Central memory CD8-positive, alpha-beta T cell (primary cell): ENCODE measurements around the gene USH2A.

Source experiments
- ATAC-seq: fragments of 150-1000 bp; cut with Tn5 transposase; replicated peaks from 2 replicates; pipeline ENCODE4 v1.10.0; 2022; ENCODE audit warnings: mild to moderate bottlenecking, moderate FRiP score, moderate number of reproducible peaks; ENCODE audit not compliant: poor library complexity, severe bottlenecking; ENCODE audit errors: extremely low read depth
- DNase-seq, 2 donors: peaks; one replicate each; pipeline ENCODE4 v3.0.0; 2021; ENCODE audit warnings: low spot score in 2 of 2
- H3K27ac Mint-ChIP-seq: one replicate; pipeline ENCODE4 v1.8.0; 2022; ENCODE audit warnings: low read depth, mild to moderate bottlenecking, moderate library complexity, mixed read lengths
- H3K27me3 Mint-ChIP-seq: one replicate; pipeline ENCODE4 v1.8.0; 2022; ENCODE audit warnings: mixed read lengths
- H3K36me3 Mint-ChIP-seq: one replicate; pipeline ENCODE4 v1.8.0; 2022; ENCODE audit warnings: mild to moderate bottlenecking, moderate library complexity, mixed read lengths; ENCODE audit not compliant: insufficient read depth
- H3K4me1 Mint-ChIP-seq: one replicate; pipeline ENCODE4 v1.8.0; 2022; ENCODE audit warnings: mixed read lengths
- H3K4me3 Mint-ChIP-seq: one replicate; pipeline ENCODE4 v1.8.0; 2022; ENCODE audit warnings: mild to moderate bottlenecking, moderate library complexity, mixed read lengths
- H3K9me3 Mint-ChIP-seq: one replicate; pipeline ENCODE4 v1.8.0; 2022; ENCODE audit warnings: mixed read lengths

Gene USH2A

DNA sequence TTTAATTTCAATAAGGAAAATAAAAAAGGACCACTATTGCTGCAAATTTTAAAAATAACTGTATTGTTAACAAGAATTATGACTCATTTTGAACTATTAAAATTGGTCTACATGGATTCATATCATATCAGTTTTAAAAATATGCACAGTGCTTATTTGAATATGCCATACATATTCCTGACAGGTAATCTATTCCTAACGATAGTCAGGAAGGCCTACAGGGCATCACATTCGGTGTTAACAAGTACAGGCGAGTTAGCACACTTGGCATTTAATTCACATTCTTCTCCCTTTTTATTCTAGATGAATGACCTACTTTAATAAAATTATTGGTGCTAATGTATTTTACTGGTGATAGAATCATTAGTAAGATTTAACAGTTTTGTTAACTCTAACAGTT, 174.6 kb downstream of the USH2A start:
- no peaks in the 10 kb centered on the region for H3K36me3 Mint-ChIP-seq
- no peaks in the 10 kb centered on the region for H3K4me1 Mint-ChIP-seq
- H3K27me3 Mint-ChIP-seq: no peaks in the 10 kb centered on the region
- no peak overlapping the region for H3K4me3 Mint-ChIP-seq
- no peak for DNase-seq
- no peak for ATAC-seq
- H3K27ac Mint-ChIP-seq: no peak overlapping the region
- H3K9me3 Mint-ChIP-seq: peaks cover 22% of the 10 kb centered on the region

DNA sequence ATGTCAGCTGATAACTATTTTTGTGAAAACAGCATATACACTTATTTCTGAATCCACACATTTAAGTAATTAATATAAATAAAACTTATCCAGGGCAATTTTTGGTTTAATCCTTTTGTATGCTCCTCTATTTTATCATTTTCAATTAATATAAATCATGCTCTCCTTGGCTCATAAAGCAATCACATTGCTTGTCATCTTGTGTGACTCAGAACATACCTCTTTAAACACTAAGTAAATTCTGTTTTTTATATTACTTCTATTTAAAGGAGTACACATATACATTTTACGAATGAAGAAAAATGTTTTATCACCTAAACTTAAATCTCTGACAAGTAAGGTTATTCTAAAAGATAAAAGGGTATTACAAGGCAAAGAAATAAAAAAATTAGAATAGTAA, 175.3 kb downstream of the USH2A start:
- DNase-seq (no peak), ATAC-seq (no peak)
- Mint-ChIP-seq H3K4me3 (no peak overlapping the region), H3K9me3 (peaks cover 20% of the 10 kb centered on the region), H3K36me3 (no peaks in the 10 kb centered on the region), H3K27ac (no peak overlapping the region), H3K27me3 (no peaks in the 10 kb centered on the region), H3K4me1 (no peaks in the 10 kb centered on the region)

DNA sequence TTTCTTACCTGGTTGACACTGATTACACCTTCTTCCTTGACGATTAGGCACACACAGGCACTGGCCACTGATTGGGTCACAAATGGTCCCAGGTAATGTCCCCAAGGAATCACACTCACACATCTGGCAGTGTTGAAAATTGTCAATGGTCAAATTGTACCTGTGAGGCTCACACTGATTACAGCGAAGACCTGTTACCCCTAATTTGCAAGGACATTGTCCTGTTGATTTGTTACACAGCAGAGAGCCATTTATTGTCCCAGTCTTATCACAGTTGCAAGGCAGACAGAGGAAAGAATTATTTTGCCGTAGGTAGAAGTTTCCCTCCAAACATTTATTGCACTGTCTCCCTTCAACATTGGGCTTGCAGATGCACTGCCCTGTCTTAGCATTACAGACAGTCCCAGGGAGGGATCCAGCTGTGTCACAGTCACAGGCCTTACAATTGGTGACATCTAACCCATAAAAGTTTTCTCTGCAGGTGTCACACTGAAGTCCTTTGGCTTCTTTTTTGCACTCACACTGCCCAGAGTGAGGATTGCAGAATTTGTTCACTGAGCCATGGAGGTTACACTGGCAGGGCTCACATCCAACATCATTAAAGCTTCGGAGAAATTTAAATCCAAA, 176.6 kb downstream of the USH2A start:
- no peak for ATAC-seq
- peaks cover 20% of the 10 kb centered on the region for H3K9me3 Mint-ChIP-seq

DNA sequence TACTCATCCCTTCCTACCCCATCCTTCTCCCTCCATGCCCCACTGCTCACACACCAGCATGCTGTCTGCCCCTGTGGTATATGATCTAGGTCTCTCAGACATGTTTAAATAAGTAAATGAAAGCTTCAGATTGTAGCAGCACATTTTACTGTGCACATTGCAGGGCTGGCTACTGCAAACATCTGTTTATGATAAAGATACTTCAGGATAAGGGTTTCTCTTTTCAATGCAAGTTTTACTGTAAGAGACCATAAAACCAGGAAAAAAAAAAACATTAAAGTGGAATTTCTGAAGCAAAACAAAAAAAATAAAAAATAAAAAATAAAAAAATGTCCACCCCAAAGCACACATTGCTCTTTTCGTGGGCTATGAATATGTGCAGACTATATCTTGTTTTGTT, 184.4 kb downstream of the USH2A start:
- Mint-ChIP-seq H3K27me3 (no peaks in the 10 kb centered on the region), H3K9me3 (peaks cover 8% of the 10 kb centered on the region), H3K4me3 (no peak overlapping the region), H3K27ac (no peak overlapping the region), H3K4me1 (no peaks in the 10 kb centered on the region), H3K36me3 (no peaks in the 10 kb centered on the region)
- no peak for DNase-seq
- ATAC-seq: no peak

More for the DNA sequence above, 176.6 kb downstream of the USH2A start:
- Mint-ChIP-seq H3K4me1 (no peaks in the 10 kb centered on the region), H3K36me3 (no peaks in the 10 kb centered on the region), H3K27ac (no peak overlapping the region), H3K4me3 (no peak overlapping the region), H3K27me3 (no peaks in the 10 kb centered on the region)
- DNase-seq: no peak

DNA sequence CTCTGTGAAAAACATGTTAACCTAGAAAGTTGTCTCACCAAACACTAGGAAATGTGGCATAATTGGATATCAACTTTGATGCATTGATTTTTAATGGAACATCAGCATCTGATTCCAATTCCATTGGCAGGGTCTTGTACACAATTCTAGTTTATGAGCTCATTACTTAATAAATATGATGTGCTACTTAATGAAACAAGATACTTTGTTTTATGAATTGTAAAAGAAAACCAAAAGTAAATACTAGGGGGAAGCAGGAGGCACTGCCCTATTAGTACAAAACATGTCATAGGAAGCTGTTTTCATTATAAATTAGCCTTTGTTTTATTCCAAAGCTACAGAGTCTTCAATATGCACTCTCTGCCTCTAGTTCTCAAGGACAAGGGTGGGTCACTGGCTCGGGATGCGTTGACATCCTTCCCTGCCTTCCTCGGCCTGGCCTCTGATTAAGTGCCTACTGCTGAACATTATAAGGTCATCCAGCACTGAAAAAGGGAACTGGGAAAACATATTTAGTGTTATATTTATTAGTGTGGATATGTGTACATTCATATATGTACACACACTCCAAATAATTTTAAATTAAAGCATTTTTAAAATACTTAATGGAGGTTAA, 185.2 kb downstream of the USH2A start:
- Mint-ChIP-seq H3K27ac (no peak overlapping the region), H3K4me1 (no peaks in the 10 kb centered on the region), H3K27me3 (no peaks in the 10 kb centered on the region), H3K4me3 (no peak overlapping the region), H3K36me3 (no peaks in the 10 kb centered on the region), H3K9me3 (peaks cover 14% of the 10 kb centered on the region)
- DNase-seq: no peak
- ATAC-seq: no peak

DNA sequence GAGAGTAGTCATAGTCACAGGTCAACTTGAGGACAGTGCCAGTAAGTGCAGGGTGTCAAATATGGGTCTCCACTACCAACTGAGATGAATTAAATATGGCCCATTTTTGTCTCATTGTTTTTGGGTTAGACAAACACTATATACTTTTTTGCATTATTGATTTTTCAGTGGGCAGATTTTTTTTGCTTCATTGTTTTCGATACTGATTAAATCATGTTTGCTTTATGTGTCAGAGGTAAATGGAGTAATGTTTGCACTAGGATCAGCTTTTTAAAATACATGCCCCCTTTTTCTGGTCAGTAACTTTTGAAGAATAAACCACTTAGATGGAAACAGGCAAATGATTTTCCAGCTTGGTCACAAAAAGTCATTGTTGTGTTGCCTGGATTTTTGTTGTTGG, 199.0 kb downstream of the USH2A start:
- no peak overlapping the region for H3K4me3 Mint-ChIP-seq

DNA sequence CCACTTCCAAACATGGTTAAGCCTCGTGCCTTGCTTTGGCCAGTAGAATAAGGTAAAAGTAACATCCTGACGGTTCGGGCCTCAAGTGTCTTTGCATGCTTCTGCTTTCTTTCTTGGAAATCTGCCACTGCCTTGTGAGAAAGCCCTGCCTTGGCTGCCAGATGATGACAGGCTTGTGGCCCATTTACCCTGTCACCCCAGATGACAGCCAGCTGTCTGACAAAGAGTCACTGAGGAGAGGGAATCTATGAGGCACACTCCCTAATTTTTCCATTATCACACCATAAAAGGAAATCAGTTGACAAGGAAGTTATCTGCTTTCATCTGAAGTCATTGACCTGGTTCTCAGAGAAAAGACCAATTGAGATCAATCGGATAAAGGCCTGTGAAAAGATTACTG, 199.8 kb downstream of the USH2A start:
- DNase-seq: no peak
- Mint-ChIP-seq H3K36me3 (peaks cover 1% of the 10 kb centered on the region), H3K4me1 (no peaks in the 10 kb centered on the region), H3K27ac (no peak overlapping the region), H3K4me3 (no peak overlapping the region), H3K27me3 (no peaks in the 10 kb centered on the region), H3K9me3 (peaks cover 37% of the 10 kb centered on the region)
- ATAC-seq: no peak

More for the DNA sequence above, 199.0 kb downstream of the USH2A start:
- DNase-seq: no peak
- H3K27ac Mint-ChIP-seq: no peak overlapping the region
- no peaks in the 10 kb centered on the region for H3K27me3 Mint-ChIP-seq
- H3K4me1 Mint-ChIP-seq: no peaks in the 10 kb centered on the region
- ATAC-seq: no peak
- H3K36me3 Mint-ChIP-seq: peaks cover 1% of the 10 kb centered on the region
- peaks cover 37% of the 10 kb centered on the region for H3K9me3 Mint-ChIP-seq

DNA sequence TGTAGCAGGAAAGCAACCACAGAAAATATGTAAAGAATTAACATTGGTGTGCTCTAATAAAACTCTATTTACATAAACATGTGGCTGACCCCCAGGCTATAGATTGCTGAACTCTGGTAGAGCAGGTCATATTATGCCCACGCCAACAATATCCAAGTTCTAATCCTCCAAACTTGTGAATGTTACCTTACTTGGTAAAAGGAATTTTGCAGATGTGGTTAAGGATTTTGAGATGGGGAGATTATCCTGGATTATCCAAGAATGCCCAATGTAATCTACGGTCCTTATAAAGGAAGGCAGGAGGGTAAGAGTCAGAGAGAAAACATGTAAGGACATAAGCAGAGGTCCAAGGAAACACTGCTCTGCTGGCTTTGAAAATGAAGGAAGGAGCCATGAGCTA, 201.0 kb downstream of the USH2A start:
- no peaks in the 10 kb centered on the region for H3K4me1 Mint-ChIP-seq
- peaks cover 1% of the 10 kb centered on the region for H3K36me3 Mint-ChIP-seq
- H3K27me3 Mint-ChIP-seq: no peaks in the 10 kb centered on the region
- H3K9me3 Mint-ChIP-seq: peaks cover 28% of the 10 kb centered on the region
- ATAC-seq: no peak
- no peak for DNase-seq
- H3K27ac Mint-ChIP-seq: no peak overlapping the region
- H3K4me3 Mint-ChIP-seq: no peak overlapping the region

DNA sequence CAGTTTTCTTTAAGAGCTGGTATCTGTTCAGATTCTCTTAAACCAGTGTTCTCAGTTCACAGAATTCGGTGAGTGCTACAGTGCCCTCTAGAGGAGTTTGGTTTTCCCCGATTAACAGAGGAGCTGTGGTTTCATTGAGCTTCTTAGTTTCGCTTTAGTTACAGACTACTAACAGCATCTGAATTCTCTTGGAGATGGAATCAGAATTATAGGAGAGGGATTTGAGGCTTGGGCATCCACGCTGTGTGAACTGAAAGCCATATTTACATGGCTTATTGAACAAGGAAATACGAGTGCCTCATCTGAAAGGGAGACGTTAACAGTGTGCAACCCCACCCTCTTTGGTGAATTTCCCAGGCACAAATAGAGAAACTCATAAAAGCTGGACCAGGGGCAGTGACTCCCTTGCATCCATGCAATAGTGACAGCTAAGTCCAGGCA, 202.0 kb downstream of the USH2A start:
- Mint-ChIP-seq H3K4me1 (no peaks in the 10 kb centered on the region), H3K27ac (no peak overlapping the region), H3K4me3 (no peak overlapping the region), H3K9me3 (peaks cover 23% of the 10 kb centered on the region), H3K27me3 (no peaks in the 10 kb centered on the region), H3K36me3 (peaks cover 1% of the 10 kb centered on the region)
- DNase-seq (no peak), ATAC-seq (no peak)

DNA sequence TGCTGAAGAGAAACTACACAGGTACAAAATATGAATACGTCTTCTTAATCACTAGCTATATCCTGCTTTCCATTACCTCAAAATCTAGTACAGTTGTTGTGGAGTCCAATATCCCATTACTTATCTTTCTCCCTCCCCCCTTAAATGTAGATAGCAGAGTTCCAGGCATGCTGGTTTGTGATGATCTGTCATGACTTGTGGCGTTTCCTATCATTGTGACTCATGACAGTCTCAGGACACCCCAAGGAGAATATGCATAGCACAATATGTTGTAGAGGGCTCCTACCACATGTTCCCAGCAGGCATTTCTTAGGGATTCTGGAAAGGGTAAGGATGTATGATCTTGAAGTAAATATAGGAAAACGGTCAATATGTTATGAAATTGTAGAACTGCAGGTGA, 206.9 kb downstream of the USH2A start:
- peaks cover 18% of the 10 kb centered on the region for H3K9me3 Mint-ChIP-seq

DNA sequence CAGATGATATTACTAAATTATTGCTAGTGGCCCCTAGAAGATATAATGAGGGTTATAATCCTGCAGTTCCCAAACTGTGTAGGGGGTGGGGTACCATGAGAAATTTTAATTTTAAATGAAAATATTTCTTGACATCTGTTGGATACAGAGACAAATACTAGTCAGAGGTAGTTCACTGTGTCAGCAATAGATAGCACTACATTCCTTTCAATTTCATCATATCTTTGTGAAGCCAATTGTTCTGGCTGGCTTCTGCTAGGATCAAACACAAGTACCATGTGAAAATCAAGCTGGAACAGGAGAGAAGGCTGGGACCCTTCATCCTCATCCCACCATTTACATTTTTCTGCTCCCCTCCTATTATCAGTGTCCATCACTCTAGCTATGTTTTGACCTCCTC, 208.1 kb downstream of the USH2A start:
- H3K9me3 Mint-ChIP-seq: peaks cover 18% of the 10 kb centered on the region
- no peak overlapping the region for H3K27ac Mint-ChIP-seq
- no peak for DNase-seq
- no peaks in the 10 kb centered on the region for H3K36me3 Mint-ChIP-seq
- no peak overlapping the region for H3K4me3 Mint-ChIP-seq
- no peak for ATAC-seq
- H3K27me3 Mint-ChIP-seq: no peaks in the 10 kb centered on the region
- H3K4me1 Mint-ChIP-seq: no peaks in the 10 kb centered on the region

More for the DNA sequence above, 206.9 kb downstream of the USH2A start:
- no peaks in the 10 kb centered on the region for H3K27me3 Mint-ChIP-seq
- H3K36me3 Mint-ChIP-seq: peaks cover 1% of the 10 kb centered on the region
- H3K4me1 Mint-ChIP-seq: no peaks in the 10 kb centered on the region
- DNase-seq (no peak), ATAC-seq (no peak)
- H3K4me3 Mint-ChIP-seq: no peak overlapping the region
- H3K27ac Mint-ChIP-seq: no peak overlapping the region

DNA sequence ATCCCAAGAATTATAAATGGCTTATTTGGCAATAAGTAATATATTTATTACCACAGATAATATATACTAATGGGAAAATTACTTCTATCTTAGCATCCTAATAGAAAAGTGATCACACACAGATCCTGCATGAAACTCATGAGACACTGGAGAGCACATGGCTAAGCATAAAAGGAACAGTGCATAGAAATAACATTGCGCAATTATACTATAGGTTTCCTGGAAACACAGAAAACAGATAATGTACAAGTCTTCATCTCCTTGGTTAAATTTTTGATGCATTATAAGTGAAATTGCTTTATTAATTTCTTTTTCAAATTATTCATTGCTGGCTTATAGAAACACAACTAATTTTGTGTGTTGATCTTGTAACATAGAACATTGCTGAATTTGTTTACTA, 210.4 kb downstream of the USH2A start:
- H3K4me1 Mint-ChIP-seq: no peaks in the 10 kb centered on the region
- H3K4me3 Mint-ChIP-seq: no peak overlapping the region
- no peak for DNase-seq
- no peak for ATAC-seq
- H3K36me3 Mint-ChIP-seq: no peaks in the 10 kb centered on the region
- no peak overlapping the region for H3K27ac Mint-ChIP-seq
- peaks cover 15% of the 10 kb centered on the region for H3K9me3 Mint-ChIP-seq
- no peaks in the 10 kb centered on the region for H3K27me3 Mint-ChIP-seq

DNA sequence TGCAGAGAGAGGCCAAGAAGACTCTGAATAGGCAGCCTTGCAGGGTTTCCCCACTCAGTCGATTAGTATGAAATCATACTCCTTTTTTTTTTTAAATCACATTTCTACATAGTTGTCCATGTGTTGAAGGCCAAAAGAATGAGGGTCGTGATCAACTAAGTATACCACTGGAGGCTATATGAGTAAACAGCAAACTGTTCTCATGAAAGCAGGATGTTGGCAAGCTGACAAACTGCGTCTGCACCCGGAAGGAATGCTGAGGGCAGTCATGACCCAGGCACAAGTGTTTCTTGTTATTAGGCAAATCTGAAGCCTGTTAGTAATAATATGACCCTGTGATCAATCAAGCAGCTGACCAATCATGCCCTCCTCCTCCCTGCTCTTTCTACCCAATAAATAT, 213.2 kb downstream of the USH2A start:
- no peaks in the 10 kb centered on the region for H3K4me1 Mint-ChIP-seq
- no peak overlapping the region for H3K27ac Mint-ChIP-seq
- H3K36me3 Mint-ChIP-seq: no peaks in the 10 kb centered on the region
- no peak overlapping the region for H3K4me3 Mint-ChIP-seq
- DNase-seq: no peak
- no peak for ATAC-seq
- no peaks in the 10 kb centered on the region for H3K27me3 Mint-ChIP-seq
- peaks cover 10% of the 10 kb centered on the region for H3K9me3 Mint-ChIP-seq
